ENCODE measurements around the gene DNAL4. TPM values are rescaled to one million over a fixed set of nuclear protein-coding genes. Genes with fewer than 3 reads are reported as not detected.

DNAL4 gene
- total RNA-seq, 1 donor from 2014 or later, result 18.0 TPM

GRCh38 chr22:38748487-38749136 is 45.3 kb downstream of the DNAL4 start:
- intact Hi-C loops (cut with DNase I), result loop anchor here (2.0 kb wide), 1 partner anchor 40 kb away; no protein-coding TSS in a partner anchor
- Histone ChIP-seq H3K27ac (no peak overlapping the region), H3K4me3 (no peak overlapping the region), H3K9me3 (no peaks in the 10 kb centered on the region), H3K4me1 (peaks cover 10 to 13% of the 10 kb centered on the region in 2 donors), H3K27me3 (no peaks in the 10 kb centered on the region), H3K36me3 (peaks cover 94 to 99% of the 10 kb centered on the region in 2 donors)
- no peak for DNase-seq (ENCODE audit: low spot score in 2 of 2)
- no peak for TF ChIP-seq CTCF (IDR thresholded peaks at IDR 0.05)

- no peak for TF ChIP-seq CTCF (IDR thresholded peaks at IDR 0.05)
- Histone ChIP-seq H3K4me3 (no peak overlapping the region), H3K27ac (no peak overlapping the region), H3K9me3 (no peaks in the 10 kb centered on the region), H3K36me3 (peaks cover 95 to 100% of the 10 kb centered on the region in 2 donors), H3K4me1 (no peaks in the 10 kb centered on the region), H3K27me3 (no peaks in the 10 kb centered on the region)
- intact Hi-C loops (cut with DNase I), result no loop called here
- DNase-seq (ENCODE audit: low spot score in 2 of 2), result no peak
Measured at GRCh38 chr22:38745676-38746460, 48.1 kb downstream of the DNAL4 start.

- no peaks in the 10 kb centered on the region for H3K4me1 ChIP-seq
- intact Hi-C loops (cut with DNase I), result no loop called here
- H3K4me3 ChIP-seq, result no peak overlapping the region
- no peaks in the 10 kb centered on the region for H3K27me3 ChIP-seq
- TF ChIP-seq CTCF (IDR thresholded peaks at IDR 0.05), result no peak
- H3K9me3 ChIP-seq, result no peaks in the 10 kb centered on the region
- no peak for DNase-seq (ENCODE audit: low spot score in 2 of 2)
- no peak overlapping the region for H3K27ac ChIP-seq
- H3K36me3 ChIP-seq, result peaks cover 95 to 100% of the 10 kb centered on the region in 2 donors
Measured at GRCh38 chr22:38744981-38745380, 49.0 kb downstream of the DNAL4 start.

- Histone ChIP-seq H3K9me3 (no peaks in the 10 kb centered on the region), H3K27ac (peak overlapping the region in 1 of 2 donors; percentile 13), H3K4me3 (no peak overlapping the region), H3K4me1 (no peaks in the 10 kb centered on the region), H3K27me3 (no peaks in the 10 kb centered on the region), H3K36me3 (peaks cover 95 to 100% of the 10 kb centered on the region in 2 donors)
- DNase-seq (ENCODE audit: low spot score in 2 of 2), result no peak
- intact Hi-C loops (cut with DNase I), result no loop called here
- no peak for TF ChIP-seq CTCF (IDR thresholded peaks at IDR 0.05)
Measured at GRCh38 chr22:38742176-38742942, 51.6 kb downstream of the DNAL4 start.

GRCh38 chr22:38741576-38741975 is 52.4 kb downstream of the DNAL4 start:
- Histone ChIP-seq H3K4me3 (no peak overlapping the region), H3K27me3 (no peaks in the 10 kb centered on the region), H3K4me1 (no peaks in the 10 kb centered on the region), H3K27ac (no peak overlapping the region), H3K36me3 (peaks cover 95 to 100% of the 10 kb centered on the region in 2 donors), H3K9me3 (no peaks in the 10 kb centered on the region)
- no peak for DNase-seq (ENCODE audit: low spot score in 2 of 2)
- no peak for TF ChIP-seq CTCF (IDR thresholded peaks at IDR 0.05)
- intact Hi-C loops (cut with DNase I), result no loop called here

Measured in ascending aorta (tissue), 2 donors.